GM23338 (cell line): ENCODE measurements around the gene GPR162. TPM values are rescaled to one million over a fixed set of nuclear protein-coding genes. Genes with fewer than 3 reads are reported as not detected.
A peak's percentile ranks its signal among the peaks of the same experiment; 100 is the strongest.

ENCODE experiments used
- ATAC-seq: fragments of 200-7000 bp; cut with Tn5 transposase; 3 replicates; pipeline ENCODE4 v1.9.1; 2020
- DNase-seq: peaks from one replicate; pipeline ENCODE4 v3.0.0-alpha.2; 2015; ENCODE audit warnings: low spot score
- H2AFZ ChIP-seq: fragments of 200-600 bp; sonication (generic); 2 replicates; pipeline ENCODE4 v1.8.0; 2016; ENCODE audit warnings: antibody characterized with exemption, mild to moderate bottlenecking, moderate library complexity
- H3F3A ChIP-seq: fragments of 200-600 bp; sonication (generic); replicated peaks from 2 replicates; pipeline ENCODE4 v1.8.0; 2017; ENCODE audit warnings: antibody characterized with exemption, mixed run types, low read depth
- H3K27ac ChIP-seq: fragments of 200-600 bp; sonication (generic); 2 replicates; pipeline ENCODE4 v1.6.1; 2016; ENCODE audit warnings: low read depth
- H3K27me3 ChIP-seq: fragments of 200-600 bp; sonication (generic); 2 replicates; pipeline ENCODE4 v1.8.0; 2016; ENCODE audit warnings: mild to moderate bottlenecking, mixed run types, moderate library complexity; ENCODE audit not compliant: insufficient read depth
- H3K36me3 ChIP-seq: fragments of 200-600 bp; sonication (generic); 2 replicates; pipeline ENCODE4 v1.8.0; 2016; ENCODE audit warnings: mild to moderate bottlenecking; ENCODE audit not compliant: insufficient read depth
- H3K4me1 ChIP-seq: fragments of 200-600 bp; sonication (generic); 2 replicates; pipeline ENCODE4 v1.8.0; 2016; ENCODE audit warnings: mild to moderate bottlenecking, moderate library complexity; ENCODE audit not compliant: insufficient read depth
- H3K4me2 ChIP-seq: fragments of 200-600 bp; sonication (generic); 2 replicates; pipeline ENCODE4 v1.7.1; 2017; ENCODE audit warnings: mixed run types
- H3K4me3 ChIP-seq: fragments of 200-600 bp; sonication (generic); 2 replicates; pipeline ENCODE4 v1.6.1; 2016; ENCODE audit warnings: mixed run types
- H3K79me2 ChIP-seq: fragments of 200-600 bp; sonication (generic); replicated peaks from 2 replicates; pipeline ENCODE4 v1.8.0; 2017; ENCODE audit warnings: mild to moderate bottlenecking; ENCODE audit not compliant: insufficient read depth
- H3K9me2 ChIP-seq: fragments of 200-600 bp; sonication (generic); 2 replicates; pipeline ENCODE4 v1.8.0; 2017; ENCODE audit not compliant: insufficient read depth
- H4K20me1 ChIP-seq: fragments of 200-600 bp; sonication (generic); replicated peaks from 2 replicates; pipeline ENCODE4 v1.8.0; 2017; ENCODE audit warnings: mild to moderate bottlenecking; ENCODE audit not compliant: insufficient read depth
- H3K27ac Mint-ChIP-seq: 2 replicates; pipeline ENCODE4 v1.8.0; 2020; ENCODE audit warnings: inconsistent platforms, mild to moderate bottlenecking, moderate library complexity, mixed read lengths
- H3K27me3 Mint-ChIP-seq: 3 replicates; pipeline ENCODE4 v1.8.0; 2022; ENCODE audit warnings: low read depth, mild to moderate bottlenecking, moderate library complexity, mixed read lengths, inconsistent platforms; ENCODE audit not compliant: insufficient read depth, poor library complexity
- H3K36me3 Mint-ChIP-seq: 3 replicates; pipeline ENCODE4 v1.8.0; 2021; ENCODE audit warnings: low read depth, mild to moderate bottlenecking, inconsistent platforms, moderate library complexity, mixed read lengths
- H3K4me1 Mint-ChIP-seq: 3 replicates; pipeline ENCODE4 v1.8.0; 2020; ENCODE audit warnings: mild to moderate bottlenecking, inconsistent platforms, mixed read lengths
- H3K4me3 Mint-ChIP-seq: 3 replicates; pipeline ENCODE4 v1.8.0; 2021; ENCODE audit warnings: moderate library complexity, mild to moderate bottlenecking, inconsistent platforms, mixed read lengths
- H3K9me3 Mint-ChIP-seq: 3 replicates; pipeline ENCODE4 v1.8.0; 2020; ENCODE audit warnings: moderate library complexity, mild to moderate bottlenecking, inconsistent platforms, mixed read lengths
- EZH2 ChIP-seq: fragments of 200-600 bp; sonication (generic); IDR thresholded peaks from one replicate; pipeline ENCODE4 v1.8.0; 2017; ENCODE audit warnings: antibody characterized with exemption, mild to moderate bottlenecking, low read depth; ENCODE audit not compliant: unreplicated experiment
- POLR2AphosphoS5 ChIP-seq: IDR thresholded peaks from 2 replicates; pipeline ENCODE4 v1.6.1; 2016; ENCODE audit warnings: antibody characterized with exemption, low read depth
- STAT1 ChIP-seq: IDR thresholded peaks from one replicate; pipeline ENCODE4 v1.6.1; 2016; ENCODE audit warnings: antibody characterized with exemption; ENCODE audit not compliant: unreplicated experiment
- ZNF114 ChIP-seq: fragments of 250-450 bp; sonication (Bioruptor Pico); IDR thresholded peaks from 2 replicates; pipeline ENCODE4 v1.5.0; 2020; ENCODE audit warnings: mild to moderate bottlenecking, moderate library complexity
- ZNF331 ChIP-seq: fragments of 250-450 bp; sonication (Bioruptor Pico); IDR thresholded peaks from 2 replicates; pipeline ENCODE4 v1.5.0; 2020; ENCODE audit warnings: low read depth, mild to moderate bottlenecking, moderate library complexity
- polyA plus RNA-seq: library from polyadenylated mRNA; unstranded; fragments of >200 nt; fragmentation: Nextera tagmentation; extraction: Ambion mirVana; gene quantifications from 2 replicates; pipeline ENCODE4 v1.2.1, GENCODE V29; 2016
- total RNA-seq: library from RNA; depleted of rRNA; stranded (reverse); fragments of >200 nt; shearing (Covaris generic); gene quantifications from 2 replicates; pipeline ENCODE4 v1.2.3, GENCODE V29; 2014
- TF ChIP-seq, protein P1 (sequence below): IDR thresholded peaks from one replicate; pipeline ENCODE4 v1.6.1; 2018; ENCODE audit warnings: antibody characterized with exemption; ENCODE audit not compliant: unreplicated experiment
- TF ChIP-seq, protein P2 (sequence below): fragments of 250-450 bp; sonication (Bioruptor Pico); IDR thresholded peaks from 2 replicates; pipeline ENCODE4 v1.5.0; 2020; ENCODE audit warnings: mild to moderate bottlenecking, moderate library complexity

GPR162 gene
- total and polyA plus RNA-seq, 2 experiments from 2014 or later, result 4.7 to 5.0 TPM

DNA sequence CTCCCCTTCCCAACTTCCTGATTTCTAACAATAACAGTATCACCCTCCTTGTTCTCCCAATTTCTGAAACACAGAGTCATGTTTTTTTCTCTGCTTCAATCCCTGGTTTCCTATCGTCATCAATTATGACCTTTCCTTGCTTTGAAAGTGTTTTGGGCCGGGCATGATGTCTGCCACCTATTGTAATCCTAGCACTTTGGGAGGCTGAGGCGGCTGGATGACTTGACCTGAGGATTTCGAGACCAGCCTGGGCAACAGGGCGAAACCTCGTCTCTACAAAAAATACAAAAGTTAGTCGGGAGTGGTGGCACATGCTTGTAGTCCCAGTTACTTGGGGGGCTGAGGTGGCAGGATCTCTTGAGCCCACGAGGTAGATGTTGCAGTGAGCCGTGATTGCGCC is 12.6 kb upstream of the GPR162 start:
- TF ChIP-seq, protein P1, sequence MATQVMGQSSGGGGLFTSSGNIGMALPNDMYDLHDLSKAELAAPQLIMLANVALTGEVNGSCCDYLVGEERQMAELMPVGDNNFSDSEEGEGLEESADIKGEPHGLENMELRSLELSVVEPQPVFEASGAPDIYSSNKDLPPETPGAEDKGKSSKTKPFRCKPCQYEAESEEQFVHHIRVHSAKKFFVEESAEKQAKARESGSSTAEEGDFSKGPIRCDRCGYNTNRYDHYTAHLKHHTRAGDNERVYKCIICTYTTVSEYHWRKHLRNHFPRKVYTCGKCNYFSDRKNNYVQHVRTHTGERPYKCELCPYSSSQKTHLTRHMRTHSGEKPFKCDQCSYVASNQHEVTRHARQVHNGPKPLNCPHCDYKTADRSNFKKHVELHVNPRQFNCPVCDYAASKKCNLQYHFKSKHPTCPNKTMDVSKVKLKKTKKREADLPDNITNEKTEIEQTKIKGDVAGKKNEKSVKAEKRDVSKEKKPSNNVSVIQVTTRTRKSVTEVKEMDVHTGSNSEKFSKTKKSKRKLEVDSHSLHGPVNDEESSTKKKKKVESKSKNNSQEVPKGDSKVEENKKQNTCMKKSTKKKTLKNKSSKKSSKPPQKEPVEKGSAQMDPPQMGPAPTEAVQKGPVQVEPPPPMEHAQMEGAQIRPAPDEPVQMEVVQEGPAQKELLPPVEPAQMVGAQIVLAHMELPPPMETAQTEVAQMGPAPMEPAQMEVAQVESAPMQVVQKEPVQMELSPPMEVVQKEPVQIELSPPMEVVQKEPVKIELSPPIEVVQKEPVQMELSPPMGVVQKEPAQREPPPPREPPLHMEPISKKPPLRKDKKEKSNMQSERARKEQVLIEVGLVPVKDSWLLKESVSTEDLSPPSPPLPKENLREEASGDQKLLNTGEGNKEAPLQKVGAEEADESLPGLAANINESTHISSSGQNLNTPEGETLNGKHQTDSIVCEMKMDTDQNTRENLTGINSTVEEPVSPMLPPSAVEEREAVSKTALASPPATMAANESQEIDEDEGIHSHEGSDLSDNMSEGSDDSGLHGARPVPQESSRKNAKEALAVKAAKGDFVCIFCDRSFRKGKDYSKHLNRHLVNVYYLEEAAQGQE, result no peak
- no peak for TF ChIP-seq EZH2
- TF ChIP-seq ZNF331 (CRISPR knock-in tag), result no peak
- no peak for TF ChIP-seq POLR2AphosphoS5
- TF ChIP-seq, protein P2, sequence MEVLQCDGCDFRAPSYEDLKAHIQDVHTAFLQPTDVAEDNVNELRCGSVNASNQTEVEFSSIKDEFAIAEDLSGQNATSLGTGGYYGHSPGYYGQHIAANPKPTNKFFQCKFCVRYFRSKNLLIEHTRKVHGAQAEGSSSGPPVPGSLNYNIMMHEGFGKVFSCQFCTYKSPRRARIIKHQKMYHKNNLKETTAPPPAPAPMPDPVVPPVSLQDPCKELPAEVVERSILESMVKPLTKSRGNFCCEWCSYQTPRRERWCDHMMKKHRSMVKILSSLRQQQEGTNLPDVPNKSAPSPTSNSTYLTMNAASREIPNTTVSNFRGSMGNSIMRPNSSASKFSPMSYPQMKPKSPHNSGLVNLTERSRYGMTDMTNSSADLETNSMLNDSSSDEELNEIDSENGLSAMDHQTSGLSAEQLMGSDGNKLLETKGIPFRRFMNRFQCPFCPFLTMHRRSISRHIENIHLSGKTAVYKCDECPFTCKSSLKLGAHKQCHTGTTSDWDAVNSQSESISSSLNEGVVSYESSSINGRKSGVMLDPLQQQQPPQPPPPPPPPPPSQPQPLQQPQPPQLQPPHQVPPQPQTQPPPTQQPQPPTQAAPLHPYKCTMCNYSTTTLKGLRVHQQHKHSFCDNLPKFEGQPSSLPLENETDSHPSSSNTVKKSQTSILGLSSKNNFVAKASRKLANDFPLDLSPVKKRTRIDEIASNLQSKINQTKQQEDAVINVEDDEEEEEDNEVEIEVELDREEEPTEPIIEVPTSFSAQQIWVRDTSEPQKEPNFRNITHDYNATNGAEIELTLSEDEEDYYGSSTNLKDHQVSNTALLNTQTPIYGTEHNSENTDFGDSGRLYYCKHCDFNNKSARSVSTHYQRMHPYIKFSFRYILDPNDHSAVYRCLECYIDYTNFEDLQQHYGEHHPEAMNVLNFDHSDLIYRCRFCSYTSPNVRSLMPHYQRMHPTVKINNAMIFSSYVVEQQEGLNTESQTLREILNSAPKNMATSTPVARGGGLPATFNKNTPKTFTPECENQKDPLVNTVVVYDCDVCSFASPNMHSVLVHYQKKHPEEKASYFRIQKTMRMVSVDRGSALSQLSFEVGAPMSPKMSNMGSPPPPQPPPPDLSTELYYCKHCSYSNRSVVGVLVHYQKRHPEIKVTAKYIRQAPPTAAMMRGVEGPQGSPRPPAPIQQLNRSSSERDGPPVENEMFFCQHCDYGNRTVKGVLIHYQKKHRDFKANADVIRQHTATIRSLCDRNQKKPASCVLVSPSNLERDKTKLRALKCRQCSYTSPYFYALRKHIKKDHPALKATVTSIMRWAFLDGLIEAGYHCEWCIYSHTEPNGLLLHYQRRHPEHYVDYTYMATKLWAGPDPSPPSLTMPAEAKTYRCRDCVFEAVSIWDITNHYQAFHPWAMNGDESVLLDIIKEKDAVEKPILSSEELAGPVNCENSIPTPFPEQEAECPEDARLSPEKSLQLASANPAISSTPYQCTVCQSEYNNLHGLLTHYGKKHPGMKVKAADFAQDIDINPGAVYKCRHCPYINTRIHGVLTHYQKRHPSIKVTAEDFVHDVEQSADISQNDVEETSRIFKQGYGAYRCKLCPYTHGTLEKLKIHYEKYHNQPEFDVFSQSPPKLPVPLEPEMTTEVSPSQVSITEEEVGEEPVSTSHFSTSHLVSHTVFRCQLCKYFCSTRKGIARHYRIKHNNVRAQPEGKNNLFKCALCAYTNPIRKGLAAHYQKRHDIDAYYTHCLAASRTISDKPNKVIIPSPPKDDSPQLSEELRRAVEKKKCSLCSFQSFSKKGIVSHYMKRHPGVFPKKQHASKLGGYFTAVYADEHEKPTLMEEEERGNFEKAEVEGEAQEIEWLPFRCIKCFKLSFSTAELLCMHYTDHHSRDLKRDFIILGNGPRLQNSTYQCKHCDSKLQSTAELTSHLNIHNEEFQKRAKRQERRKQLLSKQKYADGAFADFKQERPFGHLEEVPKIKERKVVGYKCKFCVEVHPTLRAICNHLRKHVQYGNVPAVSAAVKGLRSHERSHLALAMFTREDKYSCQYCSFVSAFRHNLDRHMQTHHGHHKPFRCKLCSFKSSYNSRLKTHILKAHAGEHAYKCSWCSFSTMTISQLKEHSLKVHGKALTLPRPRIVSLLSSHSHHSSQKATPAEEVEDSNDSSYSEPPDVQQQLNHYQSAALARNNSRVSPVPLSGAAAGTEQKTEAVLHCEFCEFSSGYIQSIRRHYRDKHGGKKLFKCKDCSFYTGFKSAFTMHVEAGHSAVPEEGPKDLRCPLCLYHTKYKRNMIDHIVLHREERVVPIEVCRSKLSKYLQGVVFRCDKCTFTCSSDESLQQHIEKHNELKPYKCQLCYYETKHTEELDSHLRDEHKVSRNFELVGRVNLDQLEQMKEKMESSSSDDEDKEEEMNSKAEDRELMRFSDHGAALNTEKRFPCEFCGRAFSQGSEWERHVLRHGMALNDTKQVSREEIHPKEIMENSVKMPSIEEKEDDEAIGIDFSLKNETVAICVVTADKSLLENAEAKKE (CRISPR knock-in tag), result no peak
- no peak for TF ChIP-seq ZNF114 (CRISPR knock-in tag)
- no peak for TF ChIP-seq STAT1
- Mint-ChIP-seq H3K27ac (no peak overlapping the region), H3K4me1 (peaks cover 18% of the 10 kb centered on the region), H3K36me3 (peaks cover 1% of the 10 kb centered on the region; the same call in 1 of the 3 replicates), H3K9me3 (peaks cover 2% of the 10 kb centered on the region), H3K4me3 (no peak overlapping the region), H3K27me3 (peaks cover 8% of the 10 kb centered on the region)
- H3F3A ChIP-seq, result no peaks in the 10 kb centered on the region
- ATAC-seq (peak; percentile 20; the same call in 2 of the 3 replicates), DNase-seq (no peak)
- peak overlapping the region; percentile 72 for H2AFZ ChIP-seq
- no peaks in the 10 kb centered on the region; the same call in 1 of the 2 replicates for H3K36me3 ChIP-seq
- H3K4me1 ChIP-seq, result peaks cover 16% of the 10 kb centered on the region
- H3K79me2 ChIP-seq, result no peaks in the 10 kb centered on the region
- 0 out of 2 replicates have a peak, but pooled peaks cover under 1% of the 10 kb centered on the region for H3K27me3 ChIP-seq
- no peak overlapping the region for H3K4me2 ChIP-seq
- 0 out of 2 replicates have a peak overlapping the region, but pooled peaks have one; percentile 39 for H3K27ac ChIP-seq
- peaks cover 4% of the 10 kb centered on the region; the same call in 1 of the 2 replicates for H3K9me2 ChIP-seq
- H3K4me3 ChIP-seq, result no peak overlapping the region
- no peaks in the 10 kb centered on the region; the same call in 1 of the 2 replicates for H4K20me1 ChIP-seq
